Limb (tissue), 2 donors: Measurements from ENCODE around the gene LIPJ.

ENCODE experiments used
- DNase-seq, 2 donors: peaks; one replicate each; pipeline ENCODE4 v3.0.0-alpha.2; 2016; ENCODE audit errors: extremely low spot score in 2 of 2

LIPJ gene

DNA sequence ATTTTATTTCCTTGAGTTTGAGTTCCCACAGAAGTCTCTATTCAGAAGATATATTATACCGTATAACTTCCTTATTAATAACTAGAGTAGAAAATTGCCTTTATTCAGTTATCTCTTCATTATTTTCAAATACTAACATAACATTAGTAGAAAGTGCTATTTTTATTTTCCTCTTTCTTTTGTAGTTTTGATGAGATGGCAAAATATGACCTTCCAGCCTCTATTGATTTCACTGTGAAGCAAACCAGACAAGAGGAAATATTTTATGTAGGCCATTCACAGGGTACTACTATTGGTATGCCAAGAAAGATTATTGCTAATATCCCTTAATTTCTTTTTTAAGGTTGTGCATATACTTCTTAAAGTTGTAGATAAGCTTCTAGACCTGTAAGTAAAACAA is 7.9 kb downstream of the LIPJ start:
- no peak for DNase-seq

DNA sequence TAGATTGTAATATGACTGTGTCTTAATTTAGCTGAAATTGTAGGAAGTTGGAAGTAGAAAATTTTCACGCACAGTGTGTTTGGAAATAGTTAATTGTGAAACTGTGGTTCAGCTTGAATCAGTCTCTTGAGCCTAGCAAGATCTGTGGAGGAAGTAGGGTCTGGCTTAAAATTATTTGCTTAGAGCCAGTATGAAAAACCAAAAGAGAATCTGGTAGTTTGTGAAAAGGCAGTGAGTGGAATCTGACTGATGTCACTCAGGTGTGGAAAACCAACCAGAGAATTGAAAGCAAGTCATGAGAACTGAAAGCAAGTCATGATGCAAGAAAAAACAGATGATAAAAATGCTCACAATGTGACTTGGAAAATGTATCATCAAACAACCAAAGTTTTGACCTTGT is 11.5 kb downstream of the LIPJ start:
- no peak for DNase-seq

DNA sequence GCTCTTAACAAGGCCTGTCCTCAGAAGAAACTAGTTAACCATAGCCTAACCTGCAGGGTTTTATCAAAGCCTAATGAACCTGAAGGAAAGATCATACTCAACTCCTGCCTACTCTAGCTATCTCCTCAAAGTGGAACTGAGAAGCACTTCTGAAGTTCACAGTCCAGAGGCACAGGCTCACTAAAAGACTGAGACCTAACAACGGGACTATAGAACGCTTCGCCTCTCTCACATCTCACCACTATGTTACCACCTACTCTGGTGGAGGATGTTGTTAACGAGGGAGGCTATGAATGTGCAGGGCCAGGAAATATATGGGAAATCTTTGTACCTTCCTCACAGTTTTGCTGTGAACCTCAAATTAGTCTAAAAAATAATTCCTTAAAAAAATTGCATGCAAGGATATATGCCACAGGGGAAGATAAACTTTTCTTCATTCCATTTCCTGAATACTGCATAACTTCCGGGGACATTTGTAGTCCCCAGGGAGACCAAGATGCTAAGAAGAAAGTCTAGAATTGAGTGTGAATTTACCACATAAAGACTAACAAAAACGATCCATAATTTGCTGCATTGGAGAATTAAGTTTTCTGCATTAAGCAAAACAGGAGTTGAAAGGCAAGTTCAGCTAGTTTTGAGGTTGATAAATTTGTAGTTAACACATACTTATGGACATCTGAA is 21.6 kb downstream of the LIPJ start:
- no peak for DNase-seq

DNA sequence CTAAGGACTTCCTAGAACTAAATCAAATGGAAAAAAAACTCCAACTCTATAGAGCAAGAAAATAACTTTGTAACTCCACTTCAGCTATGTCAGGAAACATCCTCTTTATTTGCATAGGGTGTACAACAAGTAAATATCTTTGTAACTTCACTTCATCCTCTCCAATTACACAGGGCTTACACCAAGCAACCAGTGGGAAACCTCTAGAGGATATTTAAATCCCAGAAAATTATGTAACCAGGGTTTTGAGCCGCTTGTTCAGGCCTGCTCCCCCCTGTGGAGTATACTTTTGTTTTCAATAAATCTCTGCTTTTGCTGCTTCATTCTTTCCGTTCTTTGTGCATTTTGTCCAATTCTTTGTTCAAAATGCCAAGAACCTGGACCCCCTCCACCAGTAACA is 22.2 kb downstream of the LIPJ start:
- no peak for DNase-seq

DNA sequence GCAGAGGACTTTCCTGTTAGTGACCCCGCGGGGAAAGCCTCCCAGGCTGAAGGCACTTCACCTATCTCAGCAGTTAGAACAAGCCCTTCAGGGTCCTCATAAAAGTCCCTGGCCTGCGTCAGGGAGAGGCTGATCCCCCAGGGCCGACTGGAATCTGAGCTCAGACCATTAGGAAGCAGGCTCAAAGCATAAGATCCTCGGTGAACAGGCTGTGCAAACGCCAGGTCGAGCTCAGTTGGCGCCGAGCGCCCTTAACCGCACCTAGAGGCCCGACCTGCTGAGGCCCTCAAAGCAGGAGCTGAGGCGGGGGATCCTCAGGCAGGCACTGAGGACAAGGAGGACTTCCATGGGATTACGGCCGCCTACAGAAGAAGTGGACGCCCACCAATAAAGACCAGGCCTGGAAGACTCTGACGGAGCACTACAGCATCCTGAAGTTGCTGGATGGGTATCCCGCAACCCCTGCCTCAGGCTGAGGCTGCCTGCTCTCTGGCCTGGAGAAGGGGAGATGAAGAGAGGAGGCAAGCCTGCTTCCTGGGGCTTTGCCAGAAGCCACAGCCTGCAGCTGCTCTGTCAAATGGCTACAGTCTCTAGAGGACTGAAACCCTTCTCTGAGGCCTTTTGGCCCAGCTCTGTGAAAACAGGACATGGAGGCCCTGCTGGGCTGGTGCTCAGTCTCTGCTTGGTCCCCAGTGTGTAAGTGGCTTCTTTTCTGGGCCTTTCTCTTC is 29.9 kb downstream of the LIPJ start:
- DNase-seq: peak in 1 of 2 donors; percentile 23

DNA sequence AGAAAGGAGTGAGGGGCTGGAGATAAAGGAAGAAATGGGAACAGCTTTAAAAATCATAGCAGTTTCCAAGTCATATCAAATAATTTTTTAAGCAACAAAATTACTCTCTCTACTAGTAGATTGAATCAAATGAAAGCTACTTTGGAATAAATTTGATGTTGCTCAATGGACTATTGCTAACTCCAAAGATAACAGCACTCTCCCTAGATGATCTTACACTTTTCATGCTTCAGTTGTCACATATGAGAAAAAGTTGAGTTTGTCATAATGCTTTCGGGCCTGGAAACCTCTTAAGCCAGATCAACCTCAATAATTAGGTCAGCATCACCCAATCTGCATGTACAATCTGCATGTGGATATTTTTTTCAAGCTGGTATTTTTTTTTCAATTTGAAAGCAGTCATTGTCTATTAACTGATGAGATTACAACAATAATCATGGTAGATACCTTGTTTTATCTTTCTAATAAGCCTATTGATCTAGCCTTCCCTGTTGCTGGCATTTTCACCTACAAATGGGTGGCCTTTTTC is 31.3 kb downstream of the LIPJ start:
- no peak for DNase-seq

DNA sequence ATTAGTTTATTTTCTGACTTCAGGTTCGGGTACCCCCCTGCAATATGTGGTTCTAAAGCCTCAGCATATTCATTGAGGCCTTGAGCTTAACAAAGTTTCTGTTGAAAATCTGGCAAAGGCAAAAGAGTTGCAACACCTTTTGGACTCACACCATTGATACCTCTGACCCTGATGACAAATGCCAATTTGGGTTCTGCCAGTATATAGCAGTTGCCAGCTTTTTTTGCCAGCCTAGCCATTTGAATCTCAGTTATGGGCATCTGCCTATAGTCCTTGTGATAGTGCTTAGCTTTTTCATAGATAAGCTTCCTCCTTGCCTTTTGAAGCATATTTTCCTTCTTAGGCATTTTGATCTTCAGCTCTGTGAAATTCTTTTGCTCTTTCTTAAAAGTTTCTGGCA is 31.9 kb downstream of the LIPJ start:
- DNase-seq: no peak

DNA sequence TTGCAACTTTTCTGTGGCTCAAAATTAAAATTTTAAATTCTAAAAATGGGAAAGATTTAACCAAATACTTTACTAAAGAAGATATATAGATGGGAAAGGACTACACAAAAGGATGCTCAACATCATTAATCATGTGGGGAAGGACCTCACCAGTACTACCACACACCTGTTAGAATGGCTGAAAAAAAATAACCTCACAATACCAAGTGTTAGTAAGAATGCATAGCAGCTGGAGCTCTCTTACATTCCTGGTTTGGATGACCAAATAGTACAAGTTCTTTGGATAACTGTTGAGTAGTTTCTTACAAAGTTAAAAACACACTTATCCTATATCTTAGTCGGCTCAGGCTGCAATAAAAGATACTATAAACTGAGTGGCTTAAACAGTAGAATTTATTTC is 33.9 kb downstream of the LIPJ start:
- DNase-seq: no peak

DNA sequence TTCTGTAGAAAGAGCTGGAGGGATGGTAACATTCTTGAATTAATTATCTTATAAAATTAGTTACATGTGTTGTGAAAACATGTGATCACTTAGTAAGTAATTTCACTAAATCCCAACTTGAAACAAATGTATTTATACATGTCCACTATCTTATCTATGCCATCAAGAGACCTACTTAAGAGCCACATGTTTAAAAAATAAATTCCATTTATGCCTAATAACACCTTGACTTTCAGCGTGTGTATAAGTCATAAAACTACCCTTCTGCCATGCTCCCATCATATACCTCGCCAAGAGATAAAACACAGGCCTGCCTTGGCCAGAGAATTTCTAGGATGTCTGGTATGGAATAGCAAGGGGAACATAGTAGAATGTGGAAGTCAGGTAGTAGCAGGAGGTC is 37.3 kb downstream of the LIPJ start:
- no peak for DNase-seq

DNA sequence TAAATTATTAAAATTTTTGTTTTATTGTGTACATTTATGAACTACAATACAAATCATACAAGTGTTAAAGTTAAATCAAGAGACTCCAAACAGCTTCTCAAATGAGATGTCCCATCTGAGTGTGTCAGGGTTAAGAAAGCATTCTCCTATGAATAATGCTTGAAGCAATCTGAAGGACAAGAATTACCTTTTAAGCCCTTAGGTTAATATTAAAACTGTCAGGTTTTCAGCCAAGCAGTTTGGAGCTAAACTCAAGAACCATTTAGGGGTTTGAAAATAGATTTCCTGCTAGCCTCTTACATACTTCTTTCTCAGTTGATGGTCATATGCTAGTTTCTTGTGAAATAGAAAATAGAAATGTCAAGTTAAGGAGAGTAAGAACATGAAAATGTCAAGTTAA is 38.3 kb downstream of the LIPJ start:
- no peak for DNase-seq

DNA sequence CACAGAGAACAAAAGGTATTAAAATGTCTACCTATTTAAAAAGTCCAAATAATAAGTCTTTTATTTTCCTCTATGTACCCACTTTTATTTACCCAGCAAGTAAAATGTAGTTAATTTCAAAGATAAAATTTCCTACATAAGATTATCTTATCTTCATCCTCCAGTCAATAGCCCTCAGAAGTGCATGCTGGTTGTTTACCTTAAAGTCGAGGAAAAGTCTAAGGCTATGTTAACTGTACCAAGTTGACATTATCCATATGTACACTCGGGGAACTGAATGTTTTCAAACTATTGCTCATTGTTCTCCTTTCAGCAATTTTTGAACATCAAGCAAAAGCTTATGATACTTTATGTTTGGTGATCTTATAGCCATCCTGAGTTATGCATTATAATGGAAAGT is 53.6 kb downstream of the LIPJ start:
- DNase-seq: no peak

DNA sequence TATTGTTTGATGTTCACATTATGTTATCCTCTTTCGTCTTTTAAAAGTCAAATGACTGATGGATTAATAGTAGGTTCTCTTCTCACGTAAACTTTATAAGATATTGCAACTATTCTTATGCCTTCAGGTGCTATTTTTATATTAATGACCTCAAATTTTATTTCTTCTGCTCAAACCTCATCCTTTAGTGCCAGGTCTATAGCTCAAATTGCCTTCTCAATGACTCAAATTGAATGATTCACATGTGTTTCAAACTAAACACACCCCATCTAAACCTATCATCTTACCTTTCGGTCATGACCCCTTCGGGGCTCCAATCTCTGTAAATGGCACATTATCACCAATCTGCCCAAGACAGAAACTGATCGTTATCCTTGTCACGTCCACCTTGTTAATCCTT is 55.6 kb downstream of the LIPJ start:
- no peak for DNase-seq

DNA sequence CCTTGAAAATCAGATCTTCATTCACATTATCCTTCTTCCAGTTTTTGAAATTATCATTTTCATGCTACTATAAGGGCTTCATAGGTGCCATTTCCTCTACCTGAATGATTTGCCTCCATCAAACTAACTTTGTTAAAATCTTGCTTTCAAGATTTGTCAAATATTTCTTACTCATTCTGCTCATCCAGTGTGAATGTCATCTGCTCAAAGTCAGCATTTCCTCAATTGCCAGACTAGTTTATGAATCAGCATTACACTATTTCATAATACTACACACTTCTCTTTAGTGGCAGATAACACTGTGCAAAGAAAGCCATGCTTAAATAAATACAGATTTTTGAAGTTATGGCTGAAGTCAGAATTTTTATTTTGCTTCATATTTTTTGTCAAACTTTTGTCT is 56.4 kb downstream of the LIPJ start:
- no peak for DNase-seq

DNA sequence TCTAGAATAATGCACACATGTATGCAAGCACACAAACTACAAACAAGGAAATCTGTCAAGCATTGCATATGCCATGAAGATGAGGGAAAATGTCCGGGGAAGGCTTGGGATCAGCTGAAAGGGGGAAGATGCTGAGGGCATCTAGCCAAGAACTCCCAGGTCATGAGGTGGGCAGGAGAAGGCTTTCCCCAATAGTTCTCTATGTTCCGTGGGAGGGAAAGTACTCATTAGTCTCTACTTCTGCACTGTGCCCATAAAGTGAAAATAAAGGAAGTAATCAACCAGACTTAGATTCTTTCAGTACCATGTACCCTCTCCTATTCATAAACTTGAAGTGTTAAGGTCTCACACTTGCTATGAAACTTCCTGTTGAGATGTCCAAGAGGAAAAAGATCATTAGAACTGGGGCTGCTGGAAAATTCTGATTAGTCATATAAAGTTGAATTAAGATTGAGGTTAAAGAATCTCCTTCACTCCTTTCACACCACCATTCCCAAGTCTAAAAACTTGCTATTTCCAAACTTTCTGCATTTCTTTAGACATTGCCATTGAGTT is 60.6 kb downstream of the LIPJ start:
- no peak for DNase-seq

DNA sequence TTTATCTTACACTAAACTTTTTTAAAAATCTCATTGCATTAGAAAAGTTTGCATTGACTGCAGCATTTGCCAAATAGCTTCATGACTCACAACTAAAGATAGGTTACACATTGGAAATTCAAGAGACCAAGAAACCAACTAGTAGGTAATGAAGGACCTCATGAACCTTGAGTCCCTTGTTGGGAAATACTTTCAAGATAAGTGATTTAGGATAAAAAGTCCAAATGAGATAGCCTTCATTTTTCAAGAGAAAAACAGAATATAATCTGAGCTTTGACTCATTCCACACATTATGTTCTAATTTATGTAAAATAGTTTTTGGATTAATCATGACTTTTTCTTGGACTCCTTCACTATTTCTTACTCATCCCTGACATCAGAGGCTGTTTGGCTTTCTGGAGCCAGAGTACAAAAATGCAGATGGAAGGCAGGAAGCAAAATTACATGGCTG is 64.6 kb downstream of the LIPJ start:
- DNase-seq: no peak

DNA sequence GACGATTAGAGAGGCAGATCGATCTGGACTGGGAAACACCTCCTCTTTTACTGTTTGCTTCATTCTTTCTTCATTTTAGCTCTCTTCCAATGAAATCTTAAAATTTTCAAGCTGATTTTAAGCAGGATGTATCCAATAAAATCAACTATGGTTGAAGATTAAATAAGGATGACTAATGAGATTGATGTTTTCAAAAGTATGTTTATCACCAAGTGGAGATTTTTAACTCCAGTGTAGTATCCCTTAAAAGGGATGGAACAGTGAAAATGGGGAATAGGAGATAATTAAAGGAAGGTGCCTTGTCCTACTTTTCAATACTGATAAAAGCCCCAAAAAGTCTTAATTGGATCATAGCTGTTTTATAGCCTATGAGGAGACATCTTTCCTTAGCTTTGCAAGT is 66.1 kb downstream of the LIPJ start:
- DNase-seq: no peak
